Left kidney (tissue), 2 donors: ENCODE measurements around the gene MILR1. TPM values are rescaled to one million over a fixed set of nuclear protein-coding genes. Genes with fewer than 3 reads are reported as not detected.
A peak's percentile ranks its signal among the peaks of the same experiment; 100 is the strongest.
"Not testable (repeated sequence)": the region's sequence is repeated elsewhere in the genome, so short reads cannot be mapped to it uniquely, and the experiment has no call there.

Source experiments
- DNase-seq: peaks from one replicate; pipeline ENCODE4 v3.0.0-alpha.2; 2013
- polyA plus RNA-seq: library from polyadenylated mRNA; unstranded; fragments of 120-200 nt; gene quantifications from one replicate; pipeline ENCODE4 v1.2.1, GENCODE V29; 2013; ENCODE audit not compliant: insufficient read length

The MILR1 gene
- polyA plus RNA-seq, 1 donor, result 2.5 TPM

- DNase-seq, result no peak
Observed at GRCh38 chr17:64471440-64471839, 22.5 kb downstream of the MILR1 start.

- DNase-seq, result no peak
Observed at GRCh38 chr17:64472564-64472963, 23.6 kb downstream of the MILR1 start.

- no peak for DNase-seq
Observed at GRCh38 chr17:64477849-64478248, 28.9 kb downstream of the MILR1 start.

GRCh38 chr17:64480951-64481350, 32.0 kb downstream of the MILR1 start:
- no peak for DNase-seq

GRCh38 chr17:64484380-64484779, 35.5 kb downstream of the MILR1 start:
- no peak for DNase-seq

GRCh38 chr17:64488301-64488700, 39.4 kb downstream of the MILR1 start:
- no peak for DNase-seq

GRCh38 chr17:64491034-64491860, 42.3 kb downstream of the MILR1 start:
- no peak for DNase-seq

GRCh38 chr17:64491994-64492393, 43.1 kb downstream of the MILR1 start:
- DNase-seq, result no peak

- DNase-seq, result no peak
Observed at GRCh38 chr17:64492481-64493109, 43.7 kb downstream of the MILR1 start.

- DNase-seq, result no peak
Observed at GRCh38 chr17:64494121-64494520, 45.2 kb downstream of the MILR1 start.

GRCh38 chr17:64495300-64495699, 46.4 kb downstream of the MILR1 start:
- not testable (repeated sequence) for DNase-seq

- no peak for DNase-seq
Observed at GRCh38 chr17:64496348-64496785, 47.5 kb downstream of the MILR1 start.

GRCh38 chr17:64496786-64497564, 48.1 kb downstream of the MILR1 start, which contains the start of gene POLG2:
TSS of gene POLG2 (minus strand) at chr17:64497054. CDS start at chr17:64496968, 86 bp downstream.
- DNase-seq, result peak; percentile 87

GRCh38 chr17:64497565-64498035, 48.7 kb downstream of the MILR1 start:
- DNase-seq, result no peak

- no peak for DNase-seq
Observed at GRCh38 chr17:64498308-64499203, 49.6 kb downstream of the MILR1 start.

- no peak for DNase-seq
Observed at GRCh38 chr17:64499805-64500486, 51.0 kb downstream of the MILR1 start.

- DNase-seq, result no peak
Observed at GRCh38 chr17:64500487-64500859, 51.6 kb downstream of the MILR1 start.

GRCh38 chr17:64500862-64501765, 52.2 kb downstream of the MILR1 start:
- no peak for DNase-seq

- no peak for DNase-seq
Observed at GRCh38 chr17:64502021-64502420, 53.1 kb downstream of the MILR1 start.

GRCh38 chr17:64502809-64503208, 53.9 kb downstream of the MILR1 start:
- no peak for DNase-seq
